ENCODE measurements around the gene C19orf38.

- no peak for TF ChIP-seq CTCF (conservative IDR thresholded peaks at IDR 0.05; ENCODE audit: low read depth in 2 of 2)
- TF ChIP-seq CREB1 (CRISPR knock-in tag; IDR thresholded peaks at IDR 0.05; ENCODE audit: low read depth), result no peak
- no peak for TF ChIP-seq POLR2AphosphoS5 (IDR thresholded peaks at IDR 0.05; ENCODE audit: low read depth)
These were observed 70.1 kb downstream of the C19orf38 start for GRCh38 chr19:10918359-10918758.
